Right atrium auricular region (tissue), 2 donors: ENCODE measurements around the gene ATF5. TPM values are rescaled to one million over a fixed set of nuclear protein-coding genes. Genes with fewer than 3 reads are reported as not detected.

Experiments used
- DNase-seq: peaks from one replicate; pipeline ENCODE4 v3.0.0-alpha.2; 2019; ENCODE audit warnings: low spot score
- H3K27ac ChIP-seq, 2 donors: fragments of 200-600 bp; sonication (generic); 1 replicate in 1 of 2; 2 replicates in 1 of 2; pipeline ENCODE4 v1.5.1; 2016 to 2019
- H3K27me3 ChIP-seq, 2 donors: fragments of 200-600 bp; sonication (generic); one replicate each; pipeline versions ENCODE4 v1.5.1 to v1.6.0; 2017 to 2019
- H3K36me3 ChIP-seq: fragments of 200-600 bp; sonication (generic); one replicate; pipeline ENCODE4 v1.5.1; 2016
- H3K4me1 ChIP-seq, 2 donors: fragments of 200-600 bp; sonication (generic); one replicate each; pipeline versions ENCODE4 v1.5.1 to v1.6.0; 2017 to 2019
- H3K4me3 ChIP-seq, 2 donors: fragments of 200-600 bp; sonication (generic); 1 replicate in 1 of 2; 2 replicates in 1 of 2; pipeline ENCODE4 v1.5.1; 2017 to 2019; ENCODE audit warnings: mild to moderate bottlenecking in 1 of 2, moderate library complexity in 1 of 2
- H3K9me3 ChIP-seq, 2 donors: fragments of 200-600 bp; sonication (generic); one replicate each; pipeline ENCODE4 v1.5.1; 2019
- total RNA-seq, 2 donors: library from RNA; depleted of rRNA; stranded (reverse); fragments of >200 nt; gene quantifications; one replicate each; pipeline ENCODE4 v1.1.0, GENCODE V29; 2016
- TF ChIP-seq, protein P1 (sequence below), 2 donors: fragments of 200-600 bp; sonication (generic); IDR thresholded peaks; one replicate each; pipeline ENCODE4 v1.5.1; 2019; ENCODE audit warnings: antibody characterized with exemption in 2 of 2

The ATF5 gene
- total RNA-seq, 2 donors from 2014 or later = 3.8 to 5.9 TPM

DNA sequence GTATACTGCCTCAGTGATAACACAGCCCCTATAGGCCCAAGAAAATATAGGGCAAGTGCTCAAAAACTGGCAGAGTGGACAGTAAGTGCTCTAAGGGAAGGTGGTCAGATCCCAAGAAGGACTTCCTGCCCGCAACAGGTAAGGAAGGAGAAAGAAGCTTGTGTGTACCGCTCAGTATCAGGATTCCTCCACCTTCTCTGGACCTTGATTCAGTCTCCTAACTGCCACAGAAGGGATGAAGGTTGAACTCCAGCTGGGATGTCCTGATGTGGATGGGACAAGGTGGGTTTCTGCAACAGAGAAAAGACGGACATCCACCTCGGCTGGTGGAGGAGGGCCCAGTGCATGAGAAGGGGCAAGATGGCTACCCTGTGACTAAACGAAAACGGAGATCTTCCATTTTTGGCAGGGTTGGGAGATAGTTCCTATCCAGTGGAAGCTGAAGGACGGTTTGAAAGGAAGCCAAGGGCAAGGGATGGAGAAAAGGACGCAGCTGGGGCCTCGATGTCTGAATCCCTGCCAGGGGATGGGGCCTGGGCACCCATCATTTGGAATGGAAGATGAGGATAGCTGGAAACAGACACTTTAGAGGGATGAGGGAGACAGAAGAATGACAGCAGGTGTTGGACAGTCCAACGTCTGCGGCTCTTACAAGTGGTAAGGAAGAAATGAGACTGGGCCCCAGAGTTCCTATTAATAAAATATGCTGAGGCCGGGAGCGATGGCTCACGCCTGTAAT is 1.3 kb upstream of the ATF5 start:
- no peak for DNase-seq

DNA sequence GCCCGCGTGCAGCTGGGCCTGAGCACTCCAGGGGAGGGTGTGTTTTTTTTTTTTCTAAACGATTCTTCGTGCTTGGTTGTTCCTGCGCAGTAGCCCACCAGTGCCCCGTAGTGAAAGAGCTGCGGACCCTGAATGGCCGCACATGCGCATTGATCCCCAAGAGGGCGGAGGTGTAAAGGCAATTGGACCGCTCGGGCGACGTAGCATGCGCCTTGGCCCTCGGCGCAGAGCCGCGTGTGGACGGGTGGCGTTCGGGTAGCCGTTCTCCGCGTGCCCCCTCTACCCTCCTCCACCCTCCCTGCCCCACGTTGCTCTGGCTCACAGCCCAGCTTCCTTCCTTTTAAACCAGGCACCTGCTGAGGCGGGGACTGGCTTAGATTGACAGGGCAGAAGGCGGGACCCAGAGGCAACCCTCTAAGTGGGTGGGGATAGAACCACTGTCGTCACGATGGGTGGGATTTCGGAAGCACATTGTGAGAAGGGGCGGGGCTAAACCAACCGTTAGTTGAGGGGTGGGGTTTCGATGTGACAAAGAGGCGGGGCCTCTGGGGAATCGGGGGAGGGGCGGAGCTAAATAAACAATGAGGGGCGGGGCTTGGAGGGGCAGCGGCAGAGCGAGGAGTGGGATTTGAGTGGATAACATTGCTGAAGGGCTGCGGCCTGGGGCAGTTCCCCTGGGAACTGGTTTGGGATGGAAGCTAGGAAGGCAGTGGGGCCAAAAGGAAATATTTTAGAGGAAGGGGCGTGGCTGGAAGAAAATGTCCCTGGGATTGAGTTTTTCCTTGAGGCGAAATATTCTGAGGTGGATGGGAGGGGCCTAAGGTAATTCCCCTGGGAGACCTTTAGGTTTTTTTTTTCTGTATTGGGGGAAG is 842 bp downstream of the ATF5 start:
- H3K4me1 ChIP-seq = peaks cover 0 to 39% of the 10 kb centered on the region in 2 donors
- TF ChIP-seq, protein P1, sequence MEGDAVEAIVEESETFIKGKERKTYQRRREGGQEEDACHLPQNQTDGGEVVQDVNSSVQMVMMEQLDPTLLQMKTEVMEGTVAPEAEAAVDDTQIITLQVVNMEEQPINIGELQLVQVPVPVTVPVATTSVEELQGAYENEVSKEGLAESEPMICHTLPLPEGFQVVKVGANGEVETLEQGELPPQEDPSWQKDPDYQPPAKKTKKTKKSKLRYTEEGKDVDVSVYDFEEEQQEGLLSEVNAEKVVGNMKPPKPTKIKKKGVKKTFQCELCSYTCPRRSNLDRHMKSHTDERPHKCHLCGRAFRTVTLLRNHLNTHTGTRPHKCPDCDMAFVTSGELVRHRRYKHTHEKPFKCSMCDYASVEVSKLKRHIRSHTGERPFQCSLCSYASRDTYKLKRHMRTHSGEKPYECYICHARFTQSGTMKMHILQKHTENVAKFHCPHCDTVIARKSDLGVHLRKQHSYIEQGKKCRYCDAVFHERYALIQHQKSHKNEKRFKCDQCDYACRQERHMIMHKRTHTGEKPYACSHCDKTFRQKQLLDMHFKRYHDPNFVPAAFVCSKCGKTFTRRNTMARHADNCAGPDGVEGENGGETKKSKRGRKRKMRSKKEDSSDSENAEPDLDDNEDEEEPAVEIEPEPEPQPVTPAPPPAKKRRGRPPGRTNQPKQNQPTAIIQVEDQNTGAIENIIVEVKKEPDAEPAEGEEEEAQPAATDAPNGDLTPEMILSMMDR (IDR thresholded peaks at IDR 0.05) = no peak
- H3K27me3 ChIP-seq = no peaks in the 10 kb centered on the region
- peak; percentile 95 for DNase-seq
- peaks cover 7% of the 10 kb centered on the region for H3K36me3 ChIP-seq
- H3K9me3 ChIP-seq = no peaks in the 10 kb centered on the region
- H3K4me3 ChIP-seq = peak overlapping the region; percentile 86 to 88
- peak overlapping the region; percentile 92 to 93 for H3K27ac ChIP-seq

More for the DNA sequence above, 1.3 kb upstream of the ATF5 start:
- Histone ChIP-seq H3K4me3 (no peak overlapping the region), H3K36me3 (peaks cover 20% of the 10 kb centered on the region), H3K4me1 (peaks cover 0 to 48% of the 10 kb centered on the region in 2 donors), H3K27ac (no peak overlapping the region), H3K27me3 (no peaks in the 10 kb centered on the region), H3K9me3 (no peaks in the 10 kb centered on the region)
- TF ChIP-seq, protein P1 (IDR thresholded peaks at IDR 0.05) = no peak

DNA sequence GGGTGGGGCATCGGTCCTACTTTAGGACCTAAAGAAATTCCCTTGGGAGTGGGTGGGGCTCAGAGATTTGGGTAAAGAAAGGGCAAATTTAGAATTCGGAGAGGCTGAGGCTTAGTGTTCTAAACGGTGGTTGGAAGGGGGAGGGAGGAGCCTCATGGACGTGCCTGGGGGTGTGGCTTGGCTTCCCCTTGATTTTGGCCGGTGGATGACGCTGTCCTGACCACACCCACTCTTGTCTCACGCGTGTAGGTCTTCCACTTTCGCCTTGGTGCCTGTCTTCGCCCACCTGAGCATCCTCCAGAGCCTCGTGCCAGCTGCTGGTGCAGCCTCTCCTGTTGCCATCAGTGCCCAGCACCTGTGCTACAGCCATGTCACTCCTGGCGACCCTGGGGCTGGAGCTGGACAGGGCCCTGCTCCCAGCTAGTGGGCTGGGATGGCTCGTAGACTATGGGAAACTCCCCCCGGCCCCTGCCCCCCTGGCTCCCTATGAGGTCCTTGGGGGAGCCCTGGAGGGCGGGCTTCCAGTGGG is 1.5 kb downstream of the ATF5 start:
- Histone ChIP-seq H3K27me3 (no peaks in the 10 kb centered on the region), H3K36me3 (peaks cover 7% of the 10 kb centered on the region), H3K4me1 (peaks cover 0 to 34% of the 10 kb centered on the region in 2 donors), H3K4me3 (peak overlapping the region in 1 of 2 donors; percentile 86), H3K27ac (peak overlapping the region; percentile 92 to 93), H3K9me3 (no peaks in the 10 kb centered on the region)
- TF ChIP-seq, protein P1 (IDR thresholded peaks at IDR 0.05) = no peak
- DNase-seq = no peak

DNA sequence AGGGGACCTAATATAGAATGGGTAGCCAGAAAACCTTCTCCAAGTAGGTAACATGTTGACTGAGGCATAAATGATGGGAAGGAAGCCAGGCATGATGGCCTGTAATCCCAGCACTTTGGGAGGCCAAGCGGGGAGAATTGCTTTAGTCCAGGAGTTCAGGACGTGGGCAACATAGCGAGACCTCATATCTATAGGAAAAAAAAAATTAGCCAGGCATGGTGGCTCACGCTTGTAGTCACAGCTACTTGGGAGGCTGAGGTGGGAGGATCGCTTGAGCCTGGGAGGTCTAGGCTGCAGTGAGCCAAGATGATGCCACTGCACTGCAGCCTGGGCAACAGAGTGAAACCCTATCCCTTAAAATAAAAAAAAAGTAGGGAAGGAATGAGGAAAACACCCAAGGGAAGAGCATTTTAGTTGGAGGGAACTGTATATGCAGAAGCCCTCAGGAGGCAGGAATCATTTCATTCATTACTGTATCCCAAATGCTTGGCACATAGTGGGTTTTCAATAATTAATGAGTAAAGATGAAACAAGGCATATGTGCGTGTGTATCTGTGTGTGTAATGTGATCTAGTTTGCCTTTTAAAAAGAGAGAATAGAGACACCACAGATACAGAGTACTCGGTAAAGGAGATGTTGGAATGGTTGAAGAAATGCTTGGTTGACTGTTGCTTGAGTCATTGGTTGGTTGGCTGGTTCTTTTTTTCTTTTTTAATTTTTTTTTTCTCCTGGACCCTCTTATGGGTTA is 2.5 kb downstream of the ATF5 start:
- DNase-seq = no peak
- H3K27me3 ChIP-seq = no peaks in the 10 kb centered on the region
- H3K4me3 ChIP-seq = no peak overlapping the region
- H3K9me3 ChIP-seq = no peaks in the 10 kb centered on the region
- no peak overlapping the region for H3K27ac ChIP-seq
- H3K4me1 ChIP-seq = peaks cover 0 to 33% of the 10 kb centered on the region in 2 donors
- TF ChIP-seq, protein P1 (IDR thresholded peaks at IDR 0.05) = no peak
- peaks cover 7% of the 10 kb centered on the region for H3K36me3 ChIP-seq

DNA sequence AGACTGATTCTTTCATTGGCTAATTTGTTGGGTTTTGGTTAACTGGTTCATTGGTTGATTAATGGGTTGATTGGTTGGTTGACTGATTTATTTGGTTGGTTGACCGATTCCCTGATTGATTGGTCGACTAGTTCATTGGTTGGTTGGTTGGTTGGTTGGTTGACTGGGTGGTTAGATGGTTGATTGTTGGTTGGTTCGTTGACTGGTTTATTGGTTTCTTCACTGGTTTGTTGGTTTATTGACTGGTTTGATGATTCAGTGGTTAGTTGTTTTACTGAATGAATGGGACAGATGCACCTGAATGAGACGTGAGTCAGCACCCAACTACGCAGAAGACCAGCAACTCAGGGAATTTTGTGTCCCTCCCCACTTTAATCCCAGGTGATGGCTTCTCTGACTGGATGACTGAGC is 3.0 kb downstream of the ATF5 start:
- Histone ChIP-seq H3K27me3 (no peaks in the 10 kb centered on the region), H3K4me3 (no peak overlapping the region), H3K9me3 (no peaks in the 10 kb centered on the region), H3K27ac (no peak overlapping the region), H3K4me1 (peaks cover 0 to 31% of the 10 kb centered on the region in 2 donors), H3K36me3 (peaks cover 4% of the 10 kb centered on the region)
- DNase-seq = no peak
- TF ChIP-seq, protein P1 (IDR thresholded peaks at IDR 0.05) = no peak
